Measurements from ENCODE around the gene TENM3. TPM values are rescaled to one million over a fixed set of nuclear protein-coding genes. Genes with fewer than 3 reads are reported as not detected.
A peak's percentile ranks its signal among the peaks of the same experiment; 100 is the strongest.

Gene TENM3
- total and polyA plus RNA-seq, 2 experiments from 2014 or later = 16.1 to 70.9 TPM

GRCh38 chr4:182758273-182758672, 515.1 kb downstream of the TENM3 start:
- no peaks in the 10 kb centered on the region for H3K27me3 ChIP-seq
- H2AFZ ChIP-seq = no peak overlapping the region
- 82% methylated on average over 12 of the region's 12 CpGs for WGBS (ENCODE audit: low lambda C conversion rate, missing lambda C conversion rate)
- H4K20me1 ChIP-seq (ENCODE audit: insufficient read depth, poor library complexity, severe bottlenecking) = no peaks in the 10 kb centered on the region
- no peak overlapping the region for H3K27ac ChIP-seq
- H3K36me3 ChIP-seq (replicated peaks; ENCODE audit: insufficient read depth, low read depth) = no peaks in the 10 kb centered on the region
- no peak overlapping the region for H3K4me2 ChIP-seq
- no peaks in the 10 kb centered on the region for H3K79me2 ChIP-seq
- no peaks in the 10 kb centered on the region for H3K9me2 ChIP-seq (replicated peaks; ENCODE audit: insufficient read depth)
- H3K9me3 ChIP-seq (ENCODE audit: low read depth) = no peaks in the 10 kb centered on the region
- TF ChIP-seq CTCF (IDR thresholded peaks at IDR 0.05; ENCODE audit: poor library complexity) (no peak), EZH2 (IDR thresholded peaks at IDR 0.05; ENCODE audit: borderline replicate concordance) (no peak), EZH2phosphoT487 (IDR thresholded peaks at IDR 0.05; ENCODE audit: low read depth, severe bottlenecking, unreplicated experiment) (no peak)
- H3K4me3 ChIP-seq = no peak overlapping the region
- H3K4me1 ChIP-seq (ENCODE audit: insufficient read depth) = no peaks in the 10 kb centered on the region
- DNase-seq (ENCODE audit: low spot score) = no peak

GRCh38 chr4:182760551-182761043, 517.4 kb downstream of the TENM3 start:
- Histone ChIP-seq H2AFZ (no peak overlapping the region), H3K36me3 (replicated peaks; ENCODE audit: insufficient read depth, low read depth) (no peaks in the 10 kb centered on the region), H3K27ac (no peak overlapping the region), H3K4me2 (no peak overlapping the region), H3K9me3 (ENCODE audit: low read depth) (no peaks in the 10 kb centered on the region), H4K20me1 (ENCODE audit: insufficient read depth, poor library complexity, severe bottlenecking) (no peaks in the 10 kb centered on the region), H3K79me2 (no peaks in the 10 kb centered on the region), H3K4me1 (ENCODE audit: insufficient read depth) (no peaks in the 10 kb centered on the region), H3K27me3 (no peaks in the 10 kb centered on the region), H3K4me3 (no peak overlapping the region), H3K9me2 (replicated peaks; ENCODE audit: insufficient read depth) (no peaks in the 10 kb centered on the region)
- 92% methylated on average over 6 of the region's 6 CpGs for WGBS (ENCODE audit: low lambda C conversion rate, missing lambda C conversion rate)
- TF ChIP-seq CTCF (IDR thresholded peaks at IDR 0.05; ENCODE audit: poor library complexity) = no peak
- TF ChIP-seq EZH2phosphoT487 (IDR thresholded peaks at IDR 0.05; ENCODE audit: low read depth, severe bottlenecking, unreplicated experiment) = no peak
- no peak for TF ChIP-seq EZH2 (IDR thresholded peaks at IDR 0.05; ENCODE audit: borderline replicate concordance)
- no peak for DNase-seq (ENCODE audit: low spot score)

GRCh38 chr4:182764137-182764536, 520.9 kb downstream of the TENM3 start:
- no peaks in the 10 kb centered on the region for H3K27me3 ChIP-seq
- H3K4me1 ChIP-seq (ENCODE audit: insufficient read depth) = no peaks in the 10 kb centered on the region
- WGBS (ENCODE audit: low lambda C conversion rate, missing lambda C conversion rate) = 54% methylated on average over 4 of the region's 4 CpGs
- no peak overlapping the region for H3K4me3 ChIP-seq
- peak overlapping the region; percentile 22 for H3K27ac ChIP-seq
- no peak for TF ChIP-seq EZH2 (IDR thresholded peaks at IDR 0.05; ENCODE audit: borderline replicate concordance)
- no peak for TF ChIP-seq EZH2phosphoT487 (IDR thresholded peaks at IDR 0.05; ENCODE audit: low read depth, severe bottlenecking, unreplicated experiment)
- no peak for TF ChIP-seq CTCF (IDR thresholded peaks at IDR 0.05; ENCODE audit: poor library complexity)
- no peaks in the 10 kb centered on the region for H4K20me1 ChIP-seq (ENCODE audit: insufficient read depth, poor library complexity, severe bottlenecking)
- H3K9me2 ChIP-seq (replicated peaks; ENCODE audit: insufficient read depth) = no peaks in the 10 kb centered on the region
- no peaks in the 10 kb centered on the region for H3K36me3 ChIP-seq (replicated peaks; ENCODE audit: insufficient read depth, low read depth)
- no peaks in the 10 kb centered on the region for H3K9me3 ChIP-seq (ENCODE audit: low read depth)
- DNase-seq (ENCODE audit: low spot score) = peak; percentile 57
- H3K79me2 ChIP-seq = no peaks in the 10 kb centered on the region
- H2AFZ ChIP-seq = no peak overlapping the region
- peak overlapping the region; percentile 54 for H3K4me2 ChIP-seq

All from hepatocyte (in vitro differentiated cells).